ENCODE measurements around the gene MTSS2.

GRCh38 chr16:70687671-70688245 lies 1.9 kb upstream of the MTSS2 start:
- no peak for TF ChIP-seq ZNF596 (tag by site-specific recombination; IDR thresholded peaks at IDR 0.05)
- no peak for TF ChIP-seq ZBTB11 (tag by site-specific recombination; conservative IDR thresholded peaks at IDR 0.05; ENCODE audit: low read depth)
- no peak for TF ChIP-seq ZNF433 (tag by site-specific recombination; IDR thresholded peaks at IDR 0.05; ENCODE audit: low read depth)
- TF ChIP-seq TCF7L2 (IDR thresholded peaks at IDR 0.05; ENCODE audit: borderline replicate concordance, low read depth, low read length): no peak
- no peak for TF ChIP-seq ZBTB20 (tag by site-specific recombination; IDR thresholded peaks at IDR 0.05)
- no peak for TF ChIP-seq MEIS1 (CRISPR knock-in tag; IDR thresholded peaks at IDR 0.05; ENCODE audit: borderline replicate concordance)
- TF ChIP-seq CTCF (tag by site-specific recombination; IDR thresholded peaks at IDR 0.05): no peak
- no peak for TF ChIP-seq OSR2 (tag by site-specific recombination; IDR thresholded peaks at IDR 0.05)
